ENCODE measurements around the gene ARHGAP23. TPM values are rescaled to one million over a fixed set of nuclear protein-coding genes. Genes with fewer than 3 reads are reported as not detected.

ARHGAP23 gene
- total and polyA plus RNA-seq, 10 of the 15 experiments (the other 5 are each of a cell fraction or from before 2014, with no cell fraction given): 0.23 to 5.8 (median 2.1) TPM

- no peak for TF ChIP-seq HDAC6 (IDR thresholded peaks at IDR 0.05; ENCODE audit: unreplicated experiment)
- 0 out of 2 replicates have a peak, but pooled peaks have one; percentile 8 for TF ChIP-seq RUNX3 (IDR thresholded peaks at IDR 0.05; ENCODE audit: low read length)
- no peak for TF ChIP-seq CBX3 (IDR thresholded peaks at IDR 0.05; ENCODE audit: borderline replicate concordance, low read depth)
- peak; percentile 22; the same call in 1 of the 2 replicates for TF ChIP-seq SMARCA5 (IDR thresholded peaks at IDR 0.05)
- TF ChIP-seq ZNF384 (IDR thresholded peaks at IDR 0.05; ENCODE audit: borderline replicate concordance, low read depth, low read length): no peak
Observed at GRCh38 chr17:38415250-38416194, 12.7 kb upstream of the ARHGAP23 start (continued).

- DNase-seq (ENCODE audit: low read depth, low spot score): no peak
- Histone ChIP-seq H3K79me2 (ENCODE audit: control insufficient read depth, insufficient read depth, low read length) (no peaks in the 10 kb centered on the region), H2AFZ (ENCODE audit: control insufficient read depth, low read depth, low read length) (no peak overlapping the region; the same call in 1 of the 2 replicates), H3K9me3 (replicated peaks; ENCODE audit: control insufficient read depth, insufficient read depth, low read length) (no peaks in the 10 kb centered on the region), H4K20me1 (ENCODE audit: control insufficient read depth, insufficient read depth) (no peaks in the 10 kb centered on the region), H3K27ac (ENCODE audit: control insufficient read depth, insufficient read depth) (no peak overlapping the region), H3K9ac (ENCODE audit: control insufficient read depth, insufficient read depth, low read length) (no peak overlapping the region), H3K27me3 (replicated peaks in 1 of 2; ENCODE audit: control insufficient read depth in 2 of 2, insufficient read depth in 2 of 2, low read length in 1 of 2) (peaks cover 4 to 6% of the 10 kb centered on the region in 2 experiments; a peak in 3 of 4 replicates), H3K36me3 (ENCODE audit: control insufficient read depth in 2 of 2, insufficient read depth in 2 of 2, low read length in 1 of 2) (no peaks in the 10 kb centered on the region), H3K4me2 (ENCODE audit: control insufficient read depth, insufficient read depth) (no peak overlapping the region), H3K4me3 (no peak overlapping the region), H3K4me1 (ENCODE audit: control insufficient read depth, insufficient read depth, low read length) (peaks cover 19% of the 10 kb centered on the region)
- in situ Hi-C loops (cut with MboI): loop anchor here (5.0 kb wide), 1 partner anchor 70 kb away; no protein-coding TSS in a partner anchor
- CTCF ChIA-PET: interaction anchor here (1.3 to 8.3 kb wide), 4 partner anchors 14 to 141 kb away, joined by 3 to 349 read pairs (median 21); partner anchors contain the start of gene SOCS7
- POLR2A ChIA-PET: no interaction called here
- intact Hi-C loops (cut with micrococcal nuclease; ENCODE audit: unreplicated experiment): no loop called here
- no TSS peak for BruUV-seq (replicated peaks)
- WGBS (ENCODE audit: insufficient coverage, insufficient replicate concordance, low lambda C conversion rate, missing lambda C conversion rate): 100% methylated on average over 1 of the region's 1 CpG
- ATAC-seq: no peak
- FAIRE-seq: no peak
- RAD21 ChIA-PET (ENCODE audit: unreplicated experiment): interaction anchor here (1.0 to 3.1 kb wide), 2 partner anchors 62 to 67 kb away, joined by 3 to 24 read pairs; no protein-coding TSS in a partner anchor
- SMC1A ChIA-PET (ENCODE audit: uncharacterized antibody, unreplicated experiment): interaction anchor here (0.6 to 6.5 kb wide), 2 partner anchors 65 to 908 kb away, joined by 3 to 161 read pairs; partner anchors contain the start of gene SOCS7
- TF ChIP-seq ZBED1 (IDR thresholded peaks at IDR 0.05; ENCODE audit: borderline replicate concordance) (no peak), ASH2L (IDR thresholded peaks at IDR 0.05; ENCODE audit: borderline replicate concordance, low read depth) (no peak), RBBP5 (conservative IDR thresholded peaks at IDR 0.05) (no peak)
Observed at GRCh38 chr17:38416840-38417209, 11.4 kb upstream of the ARHGAP23 start.
